ENCODE results near the gene NLGN2. TPM values are rescaled to one million over a fixed set of nuclear protein-coding genes. Genes with fewer than 3 reads are reported as not detected.

The NLGN2 gene
- polyA plus RNA-seq, 1 experiment, result 8.9 TPM

GRCh38 chr17:7426896-7427489 lies 19.3 kb downstream of the NLGN2 start:
- H3K27me3 ChIP-seq (ENCODE audit: control insufficient read depth, insufficient read depth, low read length), result peaks cover 3% of the 10 kb centered on the region
- TF ChIP-seq CTCF (IDR thresholded peaks at IDR 0.05; ENCODE audit: low read depth, low read length), result no peak
- H3K4me3 ChIP-seq (ENCODE audit: low read depth, low read length), result no peak overlapping the region
- no peaks in the 10 kb centered on the region; the same call in 1 of the 2 replicates for H3K9me3 ChIP-seq (ENCODE audit: control insufficient read depth, insufficient read depth, low read length)
- H3K27ac ChIP-seq (ENCODE audit: low read depth, low read length), result no peak overlapping the region
- POLR2A ChIA-PET, result no interaction called here
- CTCF ChIA-PET, result no interaction called here
- no peak for DNase-seq (ENCODE audit: low read depth, low spot score)

DNA sequence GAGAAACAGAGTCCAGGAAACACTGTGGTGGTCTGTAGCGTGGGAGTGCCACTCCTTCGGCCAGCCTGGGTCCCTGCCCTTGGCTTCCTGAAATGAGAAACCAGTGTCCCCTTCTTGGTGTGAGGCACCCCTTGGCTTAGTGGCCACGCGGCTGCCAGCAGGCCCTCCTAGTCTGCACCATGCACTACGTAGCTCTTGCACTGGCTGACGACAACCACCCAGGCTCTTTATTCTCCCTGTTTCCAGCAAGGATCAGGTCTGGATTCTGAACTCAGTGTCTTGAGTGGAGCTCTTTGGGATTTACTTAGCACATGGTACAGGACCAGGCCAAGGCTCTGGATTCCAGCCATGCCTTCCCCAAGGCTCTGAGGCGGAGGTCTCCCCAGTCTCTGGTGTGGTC lies 19.9 kb downstream of the NLGN2 start:
- Histone ChIP-seq H3K27ac (ENCODE audit: low read depth, low read length) (no peak overlapping the region), H3K9me3 (ENCODE audit: control insufficient read depth, insufficient read depth, low read length) (no peaks in the 10 kb centered on the region; the same call in 1 of the 2 replicates), H3K4me3 (ENCODE audit: low read depth, low read length) (no peak overlapping the region), H3K27me3 (ENCODE audit: control insufficient read depth, insufficient read depth, low read length) (peaks cover 3% of the 10 kb centered on the region)
- POLR2A ChIA-PET, result no interaction called here
- CTCF ChIA-PET, result no interaction called here
- no peak for TF ChIP-seq CTCF (IDR thresholded peaks at IDR 0.05; ENCODE audit: low read depth, low read length)
- DNase-seq (ENCODE audit: low read depth, low spot score), result no peak

GRCh38 chr17:7428557-7428956 lies 20.9 kb downstream of the NLGN2 start, which contains the start of gene SPEM3:
TSS of gene SPEM3 (plus strand) at chr17:7428857. CDS start at chr17:7428903, 46 bp downstream.
- Histone ChIP-seq H3K4me3 (ENCODE audit: low read depth, low read length) (no peak within 1 kb of the TSS), H3K27me3 (ENCODE audit: control insufficient read depth, insufficient read depth, low read length) (peaks cover 3% of the 10 kb centered on the region), H3K27ac (ENCODE audit: low read depth, low read length) (no peak within 1 kb of the TSS), H3K9me3 (ENCODE audit: control insufficient read depth, insufficient read depth, low read length) (no peaks in the 10 kb centered on the region; the same call in 1 of the 2 replicates)
- CTCF ChIA-PET, result no interaction called here
- DNase-seq (ENCODE audit: low read depth, low spot score), result no peak
- no peak for TF ChIP-seq CTCF (IDR thresholded peaks at IDR 0.05; ENCODE audit: low read depth, low read length)
- POLR2A ChIA-PET, result no interaction called here

- CTCF ChIA-PET, result no interaction called here
Measured at GRCh38 chr17:7429722-7430121, 22.1 kb downstream of the NLGN2 start.

More at GRCh38 chr17:7429722-7430121, 22.1 kb downstream of the NLGN2 start:
- Histone ChIP-seq H3K27me3 (ENCODE audit: control insufficient read depth, insufficient read depth, low read length) (peaks cover 3% of the 10 kb centered on the region), H3K4me3 (ENCODE audit: low read depth, low read length) (no peak overlapping the region), H3K9me3 (ENCODE audit: control insufficient read depth, insufficient read depth, low read length) (no peaks in the 10 kb centered on the region; the same call in 1 of the 2 replicates), H3K27ac (ENCODE audit: low read depth, low read length) (no peak overlapping the region)
- POLR2A ChIA-PET, result no interaction called here
- TF ChIP-seq CTCF (IDR thresholded peaks at IDR 0.05; ENCODE audit: low read depth, low read length), result no peak
- DNase-seq (ENCODE audit: low read depth, low spot score), result no peak

All from AG04450 (cell line).